GM12872 (cell line): ENCODE measurements around the gene SLC12A8.

Experiments used
- TF ChIP-seq, protein P1 (sequence below): IDR thresholded peaks from 3 replicates; pipeline ENCODE4 v1.5.1; 2011; ENCODE audit warnings: low read depth, mild to moderate bottlenecking, low read length, moderate library complexity; ENCODE audit not compliant: insufficient read depth

SLC12A8 gene

DNA sequence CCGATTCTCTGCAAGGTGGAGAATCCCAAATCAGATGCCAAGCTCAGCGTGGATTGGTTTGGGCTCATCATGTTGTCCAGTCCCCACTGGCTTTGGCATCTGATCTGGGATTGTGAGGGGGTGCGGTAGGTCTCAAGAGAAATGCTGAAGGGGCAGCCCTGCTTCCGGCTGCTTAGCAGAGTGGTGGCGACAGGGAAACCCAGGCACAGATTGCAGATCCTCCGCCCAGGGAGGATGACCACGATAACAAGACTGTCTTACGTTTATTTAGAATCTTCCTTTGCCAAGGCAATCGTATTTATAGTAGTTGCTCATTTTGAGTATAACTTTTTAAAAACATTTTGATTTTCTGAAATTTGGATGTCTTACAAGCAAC, 61.1 kb downstream of the SLC12A8 start:
- TF ChIP-seq, protein P1, sequence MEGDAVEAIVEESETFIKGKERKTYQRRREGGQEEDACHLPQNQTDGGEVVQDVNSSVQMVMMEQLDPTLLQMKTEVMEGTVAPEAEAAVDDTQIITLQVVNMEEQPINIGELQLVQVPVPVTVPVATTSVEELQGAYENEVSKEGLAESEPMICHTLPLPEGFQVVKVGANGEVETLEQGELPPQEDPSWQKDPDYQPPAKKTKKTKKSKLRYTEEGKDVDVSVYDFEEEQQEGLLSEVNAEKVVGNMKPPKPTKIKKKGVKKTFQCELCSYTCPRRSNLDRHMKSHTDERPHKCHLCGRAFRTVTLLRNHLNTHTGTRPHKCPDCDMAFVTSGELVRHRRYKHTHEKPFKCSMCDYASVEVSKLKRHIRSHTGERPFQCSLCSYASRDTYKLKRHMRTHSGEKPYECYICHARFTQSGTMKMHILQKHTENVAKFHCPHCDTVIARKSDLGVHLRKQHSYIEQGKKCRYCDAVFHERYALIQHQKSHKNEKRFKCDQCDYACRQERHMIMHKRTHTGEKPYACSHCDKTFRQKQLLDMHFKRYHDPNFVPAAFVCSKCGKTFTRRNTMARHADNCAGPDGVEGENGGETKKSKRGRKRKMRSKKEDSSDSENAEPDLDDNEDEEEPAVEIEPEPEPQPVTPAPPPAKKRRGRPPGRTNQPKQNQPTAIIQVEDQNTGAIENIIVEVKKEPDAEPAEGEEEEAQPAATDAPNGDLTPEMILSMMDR: no peak

DNA sequence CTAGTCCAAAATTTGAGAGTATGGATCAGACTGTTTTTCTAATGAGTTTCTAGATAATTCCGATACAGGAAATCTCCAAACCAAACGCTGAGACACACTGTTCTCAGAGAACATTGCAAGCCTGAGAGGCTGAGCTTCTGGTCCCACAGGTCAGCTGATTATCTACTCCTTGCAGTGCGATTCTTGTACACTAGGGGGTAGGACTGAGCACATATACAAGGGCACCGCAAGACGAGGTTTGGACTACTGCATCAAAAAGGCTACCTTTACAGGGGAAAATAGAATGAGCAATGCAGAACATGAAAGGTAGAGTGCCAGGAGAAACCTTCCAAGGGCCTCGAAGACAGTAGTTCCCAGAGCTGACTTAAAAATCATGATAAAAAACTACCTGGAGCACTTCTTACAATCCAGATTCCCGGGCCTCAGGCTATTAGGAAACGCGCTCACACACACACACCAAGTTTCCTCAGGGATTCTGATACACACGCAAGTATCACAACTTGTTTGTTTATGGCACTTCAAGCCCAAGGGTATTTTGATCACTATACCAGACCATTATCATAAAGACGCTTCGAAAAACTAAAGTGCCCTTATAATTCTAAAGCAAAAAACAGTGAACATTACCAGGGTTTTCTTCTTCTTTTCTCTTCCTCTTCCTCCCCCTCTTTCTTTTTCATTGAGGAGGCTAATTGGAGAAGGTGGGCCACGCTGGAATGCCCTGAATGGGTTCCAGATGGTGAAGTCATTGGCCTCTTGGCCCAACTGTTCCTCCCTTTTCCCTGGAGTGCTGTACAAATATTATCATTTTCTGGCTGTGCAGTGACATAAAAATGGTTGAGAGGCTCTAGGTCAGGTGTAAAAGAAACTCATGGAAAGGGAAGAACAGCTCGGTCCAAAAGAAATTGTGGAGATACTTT, 61.8 kb downstream of the SLC12A8 start:
- TF ChIP-seq, protein P1: peak; percentile 83

DNA sequence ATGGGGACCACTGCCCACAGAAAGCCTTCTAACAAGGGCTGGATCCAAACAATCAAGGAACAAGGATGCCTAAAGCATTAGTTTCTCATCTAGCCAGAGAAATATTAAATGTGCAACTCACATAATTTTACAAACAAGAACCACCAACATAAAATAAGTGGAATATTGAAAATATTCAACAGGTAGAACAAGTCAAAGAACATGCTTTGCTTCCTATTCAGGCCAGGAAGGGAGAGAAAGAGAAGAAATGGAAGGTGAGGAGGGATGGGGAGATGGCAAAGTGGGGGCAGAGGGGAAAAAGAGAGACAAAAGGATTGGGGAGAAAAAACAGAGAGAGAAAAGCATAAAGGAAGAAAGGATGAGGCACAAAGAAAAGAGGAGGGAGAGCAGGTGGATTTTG, 63.1 kb downstream of the SLC12A8 start:
- TF ChIP-seq, protein P1: no peak

DNA sequence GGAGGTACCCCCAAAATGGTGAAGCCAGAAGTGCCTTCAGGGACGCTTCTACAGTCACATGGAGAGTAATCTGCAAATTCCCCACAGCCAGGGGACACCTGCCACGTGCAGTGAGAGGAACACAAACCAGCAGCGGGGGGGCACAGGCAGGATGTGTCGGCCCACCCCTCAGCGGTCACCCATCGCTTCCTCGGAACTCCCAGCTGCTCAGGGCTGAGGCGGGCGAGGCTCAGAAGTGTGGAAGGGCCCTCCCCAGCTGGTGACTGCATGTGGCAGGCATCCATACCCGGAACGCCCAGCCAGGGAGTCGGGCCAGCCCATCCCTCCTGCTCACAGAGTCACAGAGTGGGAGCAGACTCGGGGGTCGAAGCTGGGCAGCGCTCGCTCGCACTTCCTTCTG, 63.7 kb downstream of the SLC12A8 start:
- TF ChIP-seq, protein P1: no peak

DNA sequence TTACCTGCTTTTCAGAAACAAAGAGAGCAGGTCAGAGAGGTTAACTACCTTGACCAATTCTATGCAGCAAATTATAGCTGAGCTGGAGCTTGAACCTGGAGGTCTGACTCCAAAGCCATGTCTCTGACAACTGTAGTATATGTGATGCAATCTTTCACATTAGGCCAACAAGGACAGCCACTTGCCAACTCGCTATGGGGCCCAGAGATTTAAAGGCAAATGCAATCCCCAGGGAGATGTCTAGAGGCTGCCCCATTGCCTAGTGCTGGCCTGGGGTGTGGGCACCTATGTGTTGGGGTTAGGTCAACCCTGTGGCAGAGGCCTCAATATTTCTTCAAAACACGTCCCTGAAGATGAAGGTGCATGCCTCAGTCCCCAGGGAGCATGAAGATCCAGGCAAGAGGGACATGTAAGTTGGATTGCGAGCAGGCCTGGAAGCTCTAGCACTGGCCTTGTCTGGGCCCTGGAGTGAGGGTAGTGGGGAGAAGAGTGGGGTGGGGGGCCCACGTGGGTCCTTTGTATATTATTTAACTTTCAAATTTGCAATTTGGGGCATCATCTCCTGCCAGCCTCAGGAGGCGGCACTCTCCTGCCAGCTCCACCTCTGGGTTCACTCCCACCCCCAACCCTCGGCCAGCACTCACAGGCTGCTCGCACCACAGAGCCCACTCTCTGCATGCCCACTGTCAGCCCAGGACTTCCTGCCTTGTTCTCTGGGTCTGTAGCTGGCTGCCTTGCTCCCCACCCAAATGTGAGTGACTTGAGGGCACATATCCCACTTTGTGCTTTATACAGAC, 64.3 kb downstream of the SLC12A8 start:
- TF ChIP-seq, protein P1: no peak

DNA sequence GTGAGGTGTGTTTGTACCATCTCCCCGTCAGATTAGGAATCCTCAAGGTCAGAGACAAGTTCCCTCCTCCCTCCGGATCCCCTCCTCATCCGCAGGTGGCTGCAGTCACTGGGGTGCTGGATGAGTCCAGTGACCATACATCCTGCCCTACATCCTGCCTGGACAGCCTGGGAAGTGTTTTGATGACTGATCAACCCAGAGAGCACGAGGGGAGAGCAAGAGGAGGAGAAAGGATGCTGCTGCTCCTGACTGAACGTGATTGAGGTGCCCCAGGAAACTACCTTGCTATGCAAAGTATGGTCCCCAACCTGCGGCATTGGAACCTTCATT, 65.1 kb downstream of the SLC12A8 start:
- TF ChIP-seq, protein P1: no peak

DNA sequence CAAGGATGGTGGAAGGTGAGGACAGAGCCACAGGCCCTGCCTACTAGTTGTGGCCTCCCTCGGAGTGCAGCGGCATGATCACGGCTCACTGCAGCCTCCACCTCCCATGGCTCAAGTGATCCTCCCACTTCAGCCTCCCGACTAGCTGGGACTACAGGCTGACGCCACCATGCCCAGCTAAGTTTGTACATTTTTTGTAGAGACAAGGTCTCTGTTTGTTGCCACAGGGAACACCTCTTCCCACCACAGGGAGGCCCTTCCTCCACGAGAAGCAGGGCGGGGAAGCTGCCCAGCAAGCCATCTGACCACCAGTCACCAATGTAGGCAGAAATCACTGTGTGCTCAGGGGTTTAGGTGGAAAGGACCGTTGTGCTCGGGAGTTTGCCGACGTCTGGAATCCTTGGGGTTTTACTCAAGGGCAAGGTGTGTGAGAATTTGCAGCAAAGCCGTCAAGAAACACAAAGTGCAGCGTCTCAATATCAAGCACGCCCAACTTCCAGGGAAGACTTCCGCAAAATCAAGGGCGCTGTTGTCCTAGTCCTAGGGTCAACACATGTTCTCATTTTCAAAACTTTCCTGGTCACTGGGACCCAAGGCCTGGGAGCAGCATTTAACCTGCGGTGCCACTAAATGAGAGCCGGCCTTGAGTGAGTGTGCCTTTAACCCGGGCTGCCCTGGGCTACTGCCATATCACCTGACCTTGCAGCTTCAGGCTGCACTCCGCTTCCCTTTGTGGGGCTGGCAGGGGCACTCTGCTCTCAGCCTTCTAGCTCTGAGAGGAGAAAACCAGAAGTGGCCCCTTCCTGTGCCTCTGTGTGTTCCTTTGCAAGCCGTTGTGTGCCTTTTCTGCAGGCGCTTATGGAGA, 65.7 kb downstream of the SLC12A8 start:
- TF ChIP-seq, protein P1: no peak
